Thoracic aorta (tissue), 2 donors: Measurements from ENCODE around the gene POC5. TPM values are rescaled to one million over a fixed set of nuclear protein-coding genes. Genes with fewer than 3 reads are reported as not detected.
"Not testable (repeated sequence)": the region's sequence is repeated elsewhere in the genome, so short reads cannot be mapped to it uniquely, and the experiment has no call there.

ENCODE experiments used
- ATAC-seq: fragments of 150-250 bp; one replicate; pipeline ENCODE4 v1.8.0; 2017; ENCODE audit warnings: low read depth; ENCODE audit not compliant: insufficient number of reproducible peaks, low FRiP score
- DNase-seq: peaks from one replicate; pipeline ENCODE4 v3.0.0-alpha.2; 2020; ENCODE audit warnings: low spot score
- H3K27ac ChIP-seq, 2 donors: fragments of 200-600 bp; sonication (generic); 1 replicate in 1 of 2; 2 replicates in 1 of 2; pipeline ENCODE4 v1.5.1; 2016; ENCODE audit warnings: mild to moderate bottlenecking in 2 of 2, moderate library complexity in 2 of 2
- H3K27me3 ChIP-seq: fragments of 200-600 bp; sonication (generic); replicated peaks from 2 replicates; pipeline ENCODE4 v1.6.0; 2016; ENCODE audit warnings: mild to moderate bottlenecking; ENCODE audit not compliant: insufficient read depth
- H3K36me3 ChIP-seq: fragments of 200-600 bp; sonication (generic); one replicate; pipeline ENCODE4 v1.5.1; 2016
- H3K4me1 ChIP-seq, 2 donors: fragments of 200-600 bp; sonication (generic); 1 replicate in 1 of 2; 2 replicates in 1 of 2; pipeline versions ENCODE4 v1.5.1 to v1.6.0; 2016; ENCODE audit warnings: low read depth in 2 of 2, mild to moderate bottlenecking in 1 of 2; ENCODE audit not compliant: control insufficient read depth in 1 of 2
- H3K4me3 ChIP-seq: fragments of 200-600 bp; sonication (generic); 2 replicates; pipeline ENCODE4 v1.5.1; 2016; ENCODE audit warnings: mild to moderate bottlenecking
- H3K9me3 ChIP-seq: fragments of 200-600 bp; sonication (generic); 2 replicates; pipeline ENCODE4 v1.5.1; 2016
- CTCF ChIP-seq: fragments of 200-600 bp; sonication (generic); IDR thresholded peaks from one replicate; pipeline ENCODE4 v1.5.1; 2019; ENCODE audit warnings: antibody characterized with exemption
- total RNA-seq, 2 donors: library from RNA; depleted of rRNA; stranded (reverse); fragments of >200 nt; gene quantifications; one replicate each; pipeline versions ENCODE4 v1.1.0 to v1.2.3, GENCODE V29; 2016

The POC5 gene
- total RNA-seq, 2 donors from 2014 or later, result 5.1 to 18.4 TPM

GRCh38 chr5:75706775-75707174, 10.5 kb downstream of the POC5 start:
- ATAC-seq, result no peak
- Histone ChIP-seq H3K9me3 (no peaks in the 10 kb centered on the region), H3K36me3 (peaks cover 4% of the 10 kb centered on the region), H3K27ac (no peak overlapping the region), H3K4me3 (no peak overlapping the region), H3K27me3 (no peaks in the 10 kb centered on the region), H3K4me1 (no peaks in the 10 kb centered on the region)
- DNase-seq, result no peak
- no peak for TF ChIP-seq CTCF

- H3K9me3 ChIP-seq, result no peaks in the 10 kb centered on the region
- H3K27ac ChIP-seq, result no peak overlapping the region
- H3K36me3 ChIP-seq, result peaks cover 4% of the 10 kb centered on the region
- no peak for TF ChIP-seq CTCF
- ATAC-seq, result no peak
- H3K4me3 ChIP-seq, result no peak overlapping the region
- DNase-seq, result no peak
- no peaks in the 10 kb centered on the region for H3K27me3 ChIP-seq
- H3K4me1 ChIP-seq, result no peaks in the 10 kb centered on the region
Observed at GRCh38 chr5:75706016-75706415, 11.2 kb downstream of the POC5 start.

GRCh38 chr5:75701856-75702255, 15.4 kb downstream of the POC5 start:
- H3K4me3 ChIP-seq, result no peak overlapping the region
- ATAC-seq, result no peak

GRCh38 chr5:75695472-75696351, 21.5 kb downstream of the POC5 start:
- H3K27me3 ChIP-seq, H3K36me3 ChIP-seq, H3K4me3 ChIP-seq, H3K4me1 ChIP-seq, H3K27ac ChIP-seq, H3K9me3 ChIP-seq, DNase-seq, ATAC-seq: not testable (repeated sequence)

More at GRCh38 chr5:75701856-75702255, 15.4 kb downstream of the POC5 start:
- TF ChIP-seq CTCF, result no peak
- H3K27ac ChIP-seq, result no peak overlapping the region
- no peak for DNase-seq
- no peaks in the 10 kb centered on the region for H3K9me3 ChIP-seq
- H3K36me3 ChIP-seq, result peaks cover 4% of the 10 kb centered on the region
- H3K4me1 ChIP-seq, result no peaks in the 10 kb centered on the region
- no peaks in the 10 kb centered on the region for H3K27me3 ChIP-seq

- H3K27ac ChIP-seq, result no peak overlapping the region
- no peak for TF ChIP-seq CTCF
- no peaks in the 10 kb centered on the region for H3K4me1 ChIP-seq
- DNase-seq (no peak), ATAC-seq (no peak)
- no peaks in the 10 kb centered on the region for H3K9me3 ChIP-seq
- H3K27me3 ChIP-seq, result no peaks in the 10 kb centered on the region
- no peaks in the 10 kb centered on the region for H3K36me3 ChIP-seq
- H3K4me3 ChIP-seq, result no peak overlapping the region
Observed at GRCh38 chr5:75694781-75695180, 22.5 kb downstream of the POC5 start.
